Cardiac fibroblast (primary cell): ENCODE results near the gene SIK3.
"Not testable (repeated sequence)": the region's sequence is repeated elsewhere in the genome, so short reads cannot be mapped to it uniquely, and the experiment has no call there.

Experiments
- DNase-seq, 2 donors: peaks; one replicate each; pipeline versions ENCODE4 v3.0.0 to v3.0.0-alpha.2; 2010; ENCODE audit warnings: low read depth in 2 of 2
- H3K4me3 ChIP-seq, 2 donors: replicated peaks in 1 of 2; 1 replicate in 1 of 2; 2 replicates in 1 of 2; pipeline ENCODE4 v1.5.1; 2011; ENCODE audit warnings: low read depth in 2 of 2, low read length in 2 of 2, mild to moderate bottlenecking in 2 of 2, moderate library complexity in 1 of 2
- TF ChIP-seq, protein P1 (sequence below): IDR thresholded peaks from one replicate; pipeline ENCODE4 v1.5.1; 2011; ENCODE audit warnings: low read depth, mild to moderate bottlenecking, low read length, inconsistent platforms

SIK3 gene

DNA sequence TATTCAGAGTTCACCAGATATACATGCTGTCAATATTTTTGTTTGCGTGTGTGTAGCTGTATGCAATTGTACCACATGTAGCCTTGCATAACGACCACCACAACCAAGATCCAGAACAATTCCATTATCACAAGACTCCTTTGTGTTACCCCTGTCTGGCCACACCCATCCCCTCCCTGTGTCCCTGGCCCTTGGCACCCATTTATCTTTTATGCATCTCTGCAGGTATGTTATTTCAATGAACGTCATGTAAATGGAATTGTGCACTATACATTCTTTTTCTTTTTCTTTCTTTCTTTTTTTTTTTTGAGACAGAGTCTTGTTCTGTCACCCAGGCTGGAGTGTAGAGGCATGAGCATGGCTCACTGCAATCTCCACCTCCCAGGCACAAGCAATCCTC lies 36.2 kb upstream of the SIK3 start:
- H3K4me3 ChIP-seq: no peak overlapping the region
- TF ChIP-seq, protein P1, sequence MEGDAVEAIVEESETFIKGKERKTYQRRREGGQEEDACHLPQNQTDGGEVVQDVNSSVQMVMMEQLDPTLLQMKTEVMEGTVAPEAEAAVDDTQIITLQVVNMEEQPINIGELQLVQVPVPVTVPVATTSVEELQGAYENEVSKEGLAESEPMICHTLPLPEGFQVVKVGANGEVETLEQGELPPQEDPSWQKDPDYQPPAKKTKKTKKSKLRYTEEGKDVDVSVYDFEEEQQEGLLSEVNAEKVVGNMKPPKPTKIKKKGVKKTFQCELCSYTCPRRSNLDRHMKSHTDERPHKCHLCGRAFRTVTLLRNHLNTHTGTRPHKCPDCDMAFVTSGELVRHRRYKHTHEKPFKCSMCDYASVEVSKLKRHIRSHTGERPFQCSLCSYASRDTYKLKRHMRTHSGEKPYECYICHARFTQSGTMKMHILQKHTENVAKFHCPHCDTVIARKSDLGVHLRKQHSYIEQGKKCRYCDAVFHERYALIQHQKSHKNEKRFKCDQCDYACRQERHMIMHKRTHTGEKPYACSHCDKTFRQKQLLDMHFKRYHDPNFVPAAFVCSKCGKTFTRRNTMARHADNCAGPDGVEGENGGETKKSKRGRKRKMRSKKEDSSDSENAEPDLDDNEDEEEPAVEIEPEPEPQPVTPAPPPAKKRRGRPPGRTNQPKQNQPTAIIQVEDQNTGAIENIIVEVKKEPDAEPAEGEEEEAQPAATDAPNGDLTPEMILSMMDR: no peak
- DNase-seq: no peak

DNA sequence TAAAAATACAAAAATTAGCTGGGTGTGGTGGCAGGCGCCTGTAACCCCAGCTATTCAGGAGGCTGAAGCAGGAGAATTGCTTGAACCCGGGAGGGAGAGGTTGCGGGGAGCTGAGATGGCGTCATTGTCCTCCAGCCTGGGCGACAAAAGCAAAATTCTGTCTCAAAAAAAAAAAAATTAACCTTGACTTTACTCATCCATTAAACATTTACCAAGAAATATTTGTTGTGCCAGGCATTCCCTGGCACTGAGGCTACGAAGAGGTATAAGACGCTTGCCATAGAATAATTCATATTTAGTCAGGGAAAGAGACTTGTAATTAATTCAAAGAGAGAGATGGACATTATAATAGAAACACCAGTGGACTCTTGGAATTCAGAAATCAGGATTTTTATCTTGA lies 32.7 kb upstream of the SIK3 start:
- no peak overlapping the region for H3K4me3 ChIP-seq
- no peak for DNase-seq
- TF ChIP-seq, protein P1: no peak

DNA sequence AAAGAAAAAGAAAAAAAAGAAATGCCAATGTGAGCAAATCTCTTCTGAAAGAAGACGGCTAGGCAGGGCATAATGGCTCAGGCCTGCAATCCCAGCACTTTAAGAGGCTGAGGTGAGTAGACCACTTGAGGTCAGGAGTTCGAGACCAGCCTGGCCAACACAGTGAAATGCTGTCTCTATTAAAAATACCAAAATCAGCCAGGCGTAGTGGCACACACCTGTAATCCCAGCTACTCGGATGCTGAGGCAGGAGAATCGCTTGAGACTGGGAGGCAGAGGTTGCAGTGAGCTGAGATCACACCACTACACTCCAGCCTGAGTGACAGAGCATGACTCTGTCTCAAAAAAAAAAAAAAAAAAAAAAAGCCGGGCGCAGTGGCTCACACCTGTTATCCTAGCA lies 32.2 kb upstream of the SIK3 start:
- DNase-seq, H3K4me3 ChIP-seq: not testable (repeated sequence)

DNA sequence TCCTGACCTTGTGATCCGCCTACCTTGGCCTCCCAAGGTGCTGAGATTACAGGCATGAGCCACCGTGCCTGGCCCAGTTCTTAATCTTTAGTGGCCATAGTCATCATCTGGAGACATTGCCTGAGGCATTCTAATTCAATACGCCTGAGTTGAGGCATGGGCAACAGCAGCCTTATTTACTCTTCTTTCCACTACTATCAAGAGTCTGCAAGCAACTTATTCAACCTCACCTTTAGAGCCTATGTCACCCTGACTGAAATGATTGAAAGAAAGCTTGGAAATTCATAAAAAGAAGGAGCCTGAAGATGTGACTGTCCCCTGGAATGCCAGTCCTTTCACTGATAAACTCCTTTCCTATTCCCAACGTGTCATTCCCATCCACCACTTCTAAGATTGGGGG lies 30.1 kb upstream of the SIK3 start:
- no peak overlapping the region for H3K4me3 ChIP-seq
- DNase-seq: no peak
- TF ChIP-seq, protein P1: no peak

DNA sequence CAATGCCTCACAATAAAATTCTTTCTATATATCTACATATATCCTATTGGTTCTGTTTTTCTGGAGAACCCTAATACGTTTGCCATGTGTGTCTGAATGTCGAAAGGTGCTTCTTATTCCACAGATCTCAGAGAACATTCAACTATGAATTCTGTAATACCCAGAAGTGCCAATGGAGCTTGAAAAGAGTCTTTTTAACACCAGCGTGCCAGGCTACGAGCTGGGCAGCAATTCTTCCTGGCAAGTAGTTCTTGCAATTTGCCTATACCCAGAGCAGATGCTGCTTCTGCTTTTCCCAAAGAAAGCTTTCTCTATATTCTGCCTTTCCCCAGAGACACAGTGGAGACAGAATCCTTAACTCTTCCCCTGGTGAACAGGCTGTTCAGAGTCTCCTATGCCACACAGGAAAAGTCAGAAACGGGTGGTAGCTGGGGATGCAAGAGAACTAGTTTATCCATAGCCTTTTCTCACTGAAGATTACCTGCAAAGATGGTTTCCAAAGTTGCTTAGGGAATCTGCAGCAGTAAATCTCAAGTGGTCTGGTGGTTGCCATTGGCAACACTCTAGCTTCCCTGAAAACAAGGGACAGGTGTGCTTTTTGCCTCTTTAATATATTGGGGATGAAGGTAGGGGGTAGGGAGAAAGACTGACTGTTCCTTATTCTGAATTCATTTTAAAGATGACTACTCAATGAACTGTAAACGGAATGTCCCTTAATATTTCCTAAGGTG lies 29.1 kb upstream of the SIK3 start:
- TF ChIP-seq, protein P1: no peak
- no peak overlapping the region for H3K4me3 ChIP-seq
- no peak for DNase-seq

DNA sequence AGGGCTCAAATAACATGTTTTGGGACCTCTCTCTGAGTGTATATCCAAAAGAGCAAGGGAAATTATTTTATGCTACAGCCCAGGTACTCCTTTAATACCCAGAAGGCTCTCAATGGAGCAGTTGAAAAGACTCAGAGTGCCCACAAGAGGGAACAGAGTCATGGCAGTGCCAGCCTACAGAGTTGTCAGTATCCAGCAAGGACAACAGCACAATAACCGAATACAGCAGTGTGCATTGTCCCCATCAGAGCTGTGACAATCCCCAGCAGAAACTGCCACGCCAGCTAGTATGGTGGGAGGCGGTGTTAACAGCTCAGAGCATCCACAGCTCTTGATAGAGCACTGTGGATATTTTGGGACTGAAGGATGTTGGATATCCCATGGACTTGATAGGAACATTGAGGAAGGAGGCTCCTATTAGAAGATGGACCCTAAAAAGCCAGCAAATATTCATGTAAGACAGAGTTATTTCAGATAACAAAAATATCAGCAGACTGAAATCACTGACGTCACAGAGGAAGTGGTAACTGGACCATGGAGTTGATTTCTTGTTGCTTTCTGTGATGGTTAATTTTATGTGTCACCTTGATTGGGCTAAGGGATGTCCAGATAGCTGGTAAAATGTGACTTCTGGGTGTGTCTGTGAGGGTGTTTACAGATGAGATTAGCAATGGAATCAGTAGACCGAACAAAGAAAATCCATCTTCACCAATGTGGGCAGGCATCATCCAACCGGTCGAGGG lies 28.2 kb upstream of the SIK3 start:
- H3K4me3 ChIP-seq: no peak overlapping the region
- TF ChIP-seq, protein P1: no peak
- DNase-seq: no peak

DNA sequence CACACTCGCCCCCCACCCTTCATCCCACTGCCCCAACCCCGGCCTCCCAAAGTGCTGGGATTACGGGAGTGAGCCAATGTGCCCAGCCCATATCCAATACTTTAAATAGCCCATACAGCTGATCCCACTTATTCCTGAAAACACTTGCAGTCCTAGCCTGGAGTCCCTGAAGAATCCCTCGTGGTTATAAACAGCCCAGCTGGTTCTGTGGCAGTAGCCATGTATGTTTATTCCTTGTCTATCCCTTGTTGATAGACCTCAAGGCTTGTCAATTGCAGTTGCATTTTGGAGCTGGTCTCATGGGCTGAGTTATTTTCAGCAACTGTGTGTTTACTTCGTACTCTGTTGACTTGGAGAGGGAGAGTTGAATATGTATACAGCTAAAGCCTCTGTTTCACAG lies 24.3 kb upstream of the SIK3 start:
- TF ChIP-seq, protein P1: no peak
- DNase-seq: no peak
- H3K4me3 ChIP-seq: no peak overlapping the region
